K562 (cell line): ENCODE data around the gene EP300. TPM values are rescaled to one million over a fixed set of nuclear protein-coding genes. Genes with fewer than 3 reads are reported as not detected.

Experiments
- CXXC5 ChIP-seq: fragments of 250-450 bp; sonication (Bioruptor Pico); IDR thresholded peaks from 2 replicates; pipeline ENCODE4 v1.8.0; 2022; ENCODE audit warnings: inconsistent platforms, mild to moderate bottlenecking, moderate library complexity
- ETS2 ChIP-seq: IDR thresholded peaks from 2 replicates; pipeline ENCODE4 v1.6.1; 2016; ENCODE audit warnings: borderline replicate concordance, missing genetic modification characterization, mild to moderate bottlenecking, moderate library complexity, missing compliant biosample characterization; ENCODE audit not compliant: poor library complexity, severe bottlenecking
- ETV6 ChIP-seq, 3 experiments: fragments of 150-350 bp in 1 of 3; sonication (generic) in 1 of 3; formaldehyde crosslinking in 1 of 3; IDR thresholded peaks; 2 replicates each; pipeline versions ENCODE4 v1.6.1 to v1.8.0; 2014 to 2022; ENCODE audit warnings: borderline replicate concordance in 2 of 3, low read depth in 2 of 3, antibody characterized with exemption in 1 of 3, low read length in 1 of 3, mild to moderate bottlenecking in 1 of 3, missing genetic modification reagents in 1 of 3
- FOS ChIP-seq: IDR thresholded peaks from 3 replicates; pipeline ENCODE4 v1.6.1; 2011; ENCODE audit not compliant: insufficient read length; ENCODE audit errors: extremely low read depth
- HIVEP1 ChIP-seq: fragments of 250-450 bp; sonication (Bioruptor Pico); IDR thresholded peaks from 2 replicates; pipeline ENCODE4 v1.4.0; 2020; ENCODE audit warnings: mild to moderate bottlenecking
- HMG20A ChIP-seq: fragments of 450-650 bp; formaldehyde crosslinking; conservative IDR thresholded peaks from 2 replicates; pipeline ENCODE4 v1.4.0; 2020; ENCODE audit warnings: mild to moderate bottlenecking, mixed read lengths
- HNRNPK ChIP-seq: fragments of 200-400 bp; formaldehyde crosslinking; IDR thresholded peaks from one replicate; pipeline ENCODE4 v1.6.1; 2018; ENCODE audit warnings: mild to moderate bottlenecking, low read depth, low read length; ENCODE audit not compliant: poor library complexity, severe bottlenecking
- KLF1 ChIP-seq: fragments of 450-650 bp; IDR thresholded peaks from 2 replicates; pipeline ENCODE4 v1.6.1; 2016; ENCODE audit warnings: missing genetic modification characterization, missing compliant biosample characterization
- PCBP2 ChIP-seq: fragments of 200-400 bp; formaldehyde crosslinking; IDR thresholded peaks from 2 replicates; pipeline ENCODE4 v1.6.1; 2018; ENCODE audit warnings: low read length, low read depth, mild to moderate bottlenecking, moderate library complexity; ENCODE audit not compliant: poor library complexity, severe bottlenecking
- POLR2B ChIP-seq: fragments of 450-650 bp; IDR thresholded peaks from 2 replicates; pipeline ENCODE4 v1.6.1; 2018; ENCODE audit warnings: low read depth; ENCODE audit not compliant: partially characterized antibody
- RNF2 ChIP-seq: sonication (generic); IDR thresholded peaks from 2 replicates; pipeline ENCODE4 v1.6.1; 2016
- ZNF316 ChIP-seq: fragments of 450-650 bp; IDR thresholded peaks from 2 replicates; pipeline ENCODE4 v1.6.1; 2016
- ZNF586 ChIP-seq: fragments of 450-650 bp; formaldehyde crosslinking; conservative IDR thresholded peaks from 2 replicates; pipeline ENCODE4 v1.4.0; 2020; ENCODE audit warnings: mild to moderate bottlenecking, moderate library complexity
- polyA plus RNA-seq, 8 experiments: library from polyadenylated mRNA; depleted of rRNA in 4 of 8; stranded (reverse) in 5 of 8; unstranded in 3 of 8; fragments of >200 nt; fragmentation: Nextera tagmentation in 2 of 8; fragmentation: Illumina TruSeq in 1 of 8; extraction: Ambion mirVana in 2 of 8; extraction: Trizol in 1 of 8; gene quantifications; 2 replicates each; pipeline versions ENCODE4 v1.2.1 to v1.2.3, GENCODE V29; 2011 to 2014; ENCODE audit warnings: inconsistent platforms in 1 of 8, missing spikeins in 1 of 8
- total RNA-seq, 7 experiments: library from RNA; depleted of rRNA in 6 of 7; stranded (reverse); fragments of >200 nt in 6 of 7; fragmentation: Illumina TruSeq in 2 of 7; extraction: Trizol in 2 of 7; gene quantifications; 2 replicates each; pipeline versions ENCODE4 v1.2.1 to v1.2.3, GENCODE V29; 2011 to 2021; ENCODE audit warnings: low replicate concordance in 1 of 7
- TF ChIP-seq, protein P1 (sequence below): fragments of 200-600 bp; sonication (generic); IDR thresholded peaks from one replicate; pipeline ENCODE4 v1.6.1; 2012; ENCODE audit warnings: mild to moderate bottlenecking, low read depth, low read length, inconsistent platforms
- TF ChIP-seq, protein P2 (sequence below): IDR thresholded peaks from 2 replicates; pipeline ENCODE4 v1.6.1; 2011; ENCODE audit warnings: borderline replicate concordance, low read depth, mild to moderate bottlenecking, moderate library complexity, low read length; ENCODE audit not compliant: insufficient read depth, poor library complexity, severe bottlenecking

EP300 gene
- total and polyA plus RNA-seq, 9 of the 15 experiments (the other 6 are each of a cell fraction or from before 2014, with no cell fraction given) = 2.2 to 28.6 (median 10.9) TPM

GRCh38 chr22:41217553-41218157 lies 125.3 kb downstream of the EP300 start (continued):
- TF ChIP-seq ETV6 (IDR thresholded peaks at IDR 0.05; ENCODE audit: borderline replicate concordance in 1 of 2, low read depth in 2 of 2, low read length in 1 of 2) = no peak
- no peak for TF ChIP-seq ETV6 (CRISPR knock-in tag; IDR thresholded peaks at IDR 0.05; ENCODE audit: borderline replicate concordance)
- peak; percentile 29; the same call in 1 of the 2 replicates for TF ChIP-seq CXXC5
- TF ChIP-seq, protein P1, sequence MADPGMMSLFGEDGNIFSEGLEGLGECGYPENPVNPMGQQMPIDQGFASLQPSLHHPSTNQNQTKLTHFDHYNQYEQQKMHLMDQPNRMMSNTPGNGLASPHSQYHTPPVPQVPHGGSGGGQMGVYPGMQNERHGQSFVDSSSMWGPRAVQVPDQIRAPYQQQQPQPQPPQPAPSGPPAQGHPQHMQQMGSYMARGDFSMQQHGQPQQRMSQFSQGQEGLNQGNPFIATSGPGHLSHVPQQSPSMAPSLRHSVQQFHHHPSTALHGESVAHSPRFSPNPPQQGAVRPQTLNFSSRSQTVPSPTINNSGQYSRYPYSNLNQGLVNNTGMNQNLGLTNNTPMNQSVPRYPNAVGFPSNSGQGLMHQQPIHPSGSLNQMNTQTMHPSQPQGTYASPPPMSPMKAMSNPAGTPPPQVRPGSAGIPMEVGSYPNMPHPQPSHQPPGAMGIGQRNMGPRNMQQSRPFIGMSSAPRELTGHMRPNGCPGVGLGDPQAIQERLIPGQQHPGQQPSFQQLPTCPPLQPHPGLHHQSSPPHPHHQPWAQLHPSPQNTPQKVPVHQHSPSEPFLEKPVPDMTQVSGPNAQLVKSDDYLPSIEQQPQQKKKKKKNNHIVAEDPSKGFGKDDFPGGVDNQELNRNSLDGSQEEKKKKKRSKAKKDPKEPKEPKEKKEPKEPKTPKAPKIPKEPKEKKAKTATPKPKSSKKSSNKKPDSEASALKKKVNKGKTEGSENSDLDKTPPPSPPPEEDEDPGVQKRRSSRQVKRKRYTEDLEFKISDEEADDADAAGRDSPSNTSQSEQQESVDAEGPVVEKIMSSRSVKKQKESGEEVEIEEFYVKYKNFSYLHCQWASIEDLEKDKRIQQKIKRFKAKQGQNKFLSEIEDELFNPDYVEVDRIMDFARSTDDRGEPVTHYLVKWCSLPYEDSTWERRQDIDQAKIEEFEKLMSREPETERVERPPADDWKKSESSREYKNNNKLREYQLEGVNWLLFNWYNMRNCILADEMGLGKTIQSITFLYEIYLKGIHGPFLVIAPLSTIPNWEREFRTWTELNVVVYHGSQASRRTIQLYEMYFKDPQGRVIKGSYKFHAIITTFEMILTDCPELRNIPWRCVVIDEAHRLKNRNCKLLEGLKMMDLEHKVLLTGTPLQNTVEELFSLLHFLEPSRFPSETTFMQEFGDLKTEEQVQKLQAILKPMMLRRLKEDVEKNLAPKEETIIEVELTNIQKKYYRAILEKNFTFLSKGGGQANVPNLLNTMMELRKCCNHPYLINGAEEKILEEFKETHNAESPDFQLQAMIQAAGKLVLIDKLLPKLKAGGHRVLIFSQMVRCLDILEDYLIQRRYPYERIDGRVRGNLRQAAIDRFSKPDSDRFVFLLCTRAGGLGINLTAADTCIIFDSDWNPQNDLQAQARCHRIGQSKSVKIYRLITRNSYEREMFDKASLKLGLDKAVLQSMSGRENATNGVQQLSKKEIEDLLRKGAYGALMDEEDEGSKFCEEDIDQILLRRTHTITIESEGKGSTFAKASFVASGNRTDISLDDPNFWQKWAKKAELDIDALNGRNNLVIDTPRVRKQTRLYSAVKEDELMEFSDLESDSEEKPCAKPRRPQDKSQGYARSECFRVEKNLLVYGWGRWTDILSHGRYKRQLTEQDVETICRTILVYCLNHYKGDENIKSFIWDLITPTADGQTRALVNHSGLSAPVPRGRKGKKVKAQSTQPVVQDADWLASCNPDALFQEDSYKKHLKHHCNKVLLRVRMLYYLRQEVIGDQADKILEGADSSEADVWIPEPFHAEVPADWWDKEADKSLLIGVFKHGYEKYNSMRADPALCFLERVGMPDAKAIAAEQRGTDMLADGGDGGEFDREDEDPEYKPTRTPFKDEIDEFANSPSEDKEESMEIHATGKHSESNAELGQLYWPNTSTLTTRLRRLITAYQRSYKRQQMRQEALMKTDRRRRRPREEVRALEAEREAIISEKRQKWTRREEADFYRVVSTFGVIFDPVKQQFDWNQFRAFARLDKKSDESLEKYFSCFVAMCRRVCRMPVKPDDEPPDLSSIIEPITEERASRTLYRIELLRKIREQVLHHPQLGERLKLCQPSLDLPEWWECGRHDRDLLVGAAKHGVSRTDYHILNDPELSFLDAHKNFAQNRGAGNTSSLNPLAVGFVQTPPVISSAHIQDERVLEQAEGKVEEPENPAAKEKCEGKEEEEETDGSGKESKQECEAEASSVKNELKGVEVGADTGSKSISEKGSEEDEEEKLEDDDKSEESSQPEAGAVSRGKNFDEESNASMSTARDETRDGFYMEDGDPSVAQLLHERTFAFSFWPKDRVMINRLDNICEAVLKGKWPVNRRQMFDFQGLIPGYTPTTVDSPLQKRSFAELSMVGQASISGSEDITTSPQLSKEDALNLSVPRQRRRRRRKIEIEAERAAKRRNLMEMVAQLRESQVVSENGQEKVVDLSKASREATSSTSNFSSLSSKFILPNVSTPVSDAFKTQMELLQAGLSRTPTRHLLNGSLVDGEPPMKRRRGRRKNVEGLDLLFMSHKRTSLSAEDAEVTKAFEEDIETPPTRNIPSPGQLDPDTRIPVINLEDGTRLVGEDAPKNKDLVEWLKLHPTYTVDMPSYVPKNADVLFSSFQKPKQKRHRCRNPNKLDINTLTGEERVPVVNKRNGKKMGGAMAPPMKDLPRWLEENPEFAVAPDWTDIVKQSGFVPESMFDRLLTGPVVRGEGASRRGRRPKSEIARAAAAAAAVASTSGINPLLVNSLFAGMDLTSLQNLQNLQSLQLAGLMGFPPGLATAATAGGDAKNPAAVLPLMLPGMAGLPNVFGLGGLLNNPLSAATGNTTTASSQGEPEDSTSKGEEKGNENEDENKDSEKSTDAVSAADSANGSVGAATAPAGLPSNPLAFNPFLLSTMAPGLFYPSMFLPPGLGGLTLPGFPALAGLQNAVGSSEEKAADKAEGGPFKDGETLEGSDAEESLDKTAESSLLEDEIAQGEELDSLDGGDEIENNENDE = no peak
- TF ChIP-seq, protein P2, sequence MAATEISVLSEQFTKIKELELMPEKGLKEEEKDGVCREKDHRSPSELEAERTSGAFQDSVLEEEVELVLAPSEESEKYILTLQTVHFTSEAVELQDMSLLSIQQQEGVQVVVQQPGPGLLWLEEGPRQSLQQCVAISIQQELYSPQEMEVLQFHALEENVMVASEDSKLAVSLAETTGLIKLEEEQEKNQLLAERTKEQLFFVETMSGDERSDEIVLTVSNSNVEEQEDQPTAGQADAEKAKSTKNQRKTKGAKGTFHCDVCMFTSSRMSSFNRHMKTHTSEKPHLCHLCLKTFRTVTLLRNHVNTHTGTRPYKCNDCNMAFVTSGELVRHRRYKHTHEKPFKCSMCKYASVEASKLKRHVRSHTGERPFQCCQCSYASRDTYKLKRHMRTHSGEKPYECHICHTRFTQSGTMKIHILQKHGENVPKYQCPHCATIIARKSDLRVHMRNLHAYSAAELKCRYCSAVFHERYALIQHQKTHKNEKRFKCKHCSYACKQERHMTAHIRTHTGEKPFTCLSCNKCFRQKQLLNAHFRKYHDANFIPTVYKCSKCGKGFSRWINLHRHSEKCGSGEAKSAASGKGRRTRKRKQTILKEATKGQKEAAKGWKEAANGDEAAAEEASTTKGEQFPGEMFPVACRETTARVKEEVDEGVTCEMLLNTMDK = no peak
- TF ChIP-seq HMG20A (CRISPR knock-in tag) = no peak
- no peak for TF ChIP-seq ZNF316
- no peak for TF ChIP-seq ZNF586 (CRISPR knock-in tag)
- no peak for TF ChIP-seq RNF2
- TF ChIP-seq FOS = no peak
- TF ChIP-seq POLR2B = no peak
- TF ChIP-seq HIVEP1 (CRISPR knock-in tag) = no peak
- no peak for TF ChIP-seq PCBP2
- no peak for TF ChIP-seq HNRNPK
- TF ChIP-seq KLF1 (tag) = no peak
- no peak for TF ChIP-seq ETS2
